Naive B cell (primary cell): Measurements from ENCODE around the gene ZNF804B. TPM values are rescaled to one million over a fixed set of nuclear protein-coding genes. Genes with fewer than 3 reads are reported as not detected.

ENCODE experiments used
- ATAC-seq, 2 donors: fragments of 150-1000 bp; cut with Tn5 transposase; 2 replicates each; pipeline ENCODE4 v1.10.0; 2021; ENCODE audit warnings: low read depth in 2 of 2, mild to moderate bottlenecking in 2 of 2, moderate library complexity in 2 of 2
- DNase-seq: peaks from one replicate; pipeline ENCODE4 v3.0.0; 2022
- H3K27ac Mint-ChIP-seq, 6 donors: one replicate each; pipeline ENCODE4 v1.8.0; 2020 to 2022; ENCODE audit warnings: mild to moderate bottlenecking in 6 of 6, mixed read lengths in 6 of 6, moderate library complexity in 5 of 6, inconsistent platforms in 2 of 6
- H3K27me3 Mint-ChIP-seq, 3 donors: one replicate each; pipeline ENCODE4 v1.8.0; 2021 to 2022; ENCODE audit warnings: mixed read lengths in 3 of 3, mild to moderate bottlenecking in 1 of 3
- H3K36me3 Mint-ChIP-seq, 2 donors: one replicate each; pipeline ENCODE4 v1.8.0; 2020 to 2022; ENCODE audit warnings: mixed read lengths in 2 of 2, inconsistent platforms in 1 of 2, mild to moderate bottlenecking in 1 of 2
- H3K4me1 Mint-ChIP-seq, 3 donors: one replicate each; pipeline ENCODE4 v1.8.0; 2020 to 2022; ENCODE audit warnings: mixed read lengths in 3 of 3, inconsistent platforms in 1 of 3, mild to moderate bottlenecking in 1 of 3, moderate library complexity in 1 of 3
- H3K4me3 Mint-ChIP-seq, 8 donors: one replicate each; pipeline ENCODE4 v1.8.0; 2020 to 2022; ENCODE audit warnings: mild to moderate bottlenecking in 8 of 8, mixed read lengths in 8 of 8, moderate library complexity in 8 of 8, inconsistent platforms in 2 of 8
- H3K9me3 Mint-ChIP-seq, 7 donors: one replicate each; pipeline ENCODE4 v1.8.0; 2020 to 2022; ENCODE audit warnings: mixed read lengths in 7 of 7, mild to moderate bottlenecking in 5 of 7, inconsistent platforms in 2 of 7, moderate library complexity in 1 of 7
- polyA plus RNA-seq, 6 donors: library from polyadenylated mRNA; unstranded; fragments of 300-500 nt; fragmentation: Illumina TruSeq; gene quantifications; one replicate each; pipeline ENCODE4 v1.2.3, GENCODE V29; 2021; ENCODE audit warnings: low read depth in 6 of 6

Gene ZNF804B
- polyA plus RNA-seq, 6 donors from 2014 or later = not detected

- no peaks in the 10 kb centered on the region for H3K27me3 Mint-ChIP-seq
- no peak overlapping the region for H3K4me3 Mint-ChIP-seq
- no peaks in the 10 kb centered on the region for H3K9me3 Mint-ChIP-seq
- ATAC-seq (no peak), DNase-seq (no peak)
- H3K27ac Mint-ChIP-seq = no peak overlapping the region
- no peaks in the 10 kb centered on the region for H3K36me3 Mint-ChIP-seq
- H3K4me1 Mint-ChIP-seq = no peaks in the 10 kb centered on the region
These were observed 30.1 kb downstream of the ZNF804B start for GRCh38 chr7:88789480-88790064.

- Mint-ChIP-seq H3K4me3 (no peak overlapping the region), H3K27ac (no peak overlapping the region), H3K9me3 (no peaks in the 10 kb centered on the region), H3K27me3 (no peaks in the 10 kb centered on the region), H3K4me1 (no peaks in the 10 kb centered on the region), H3K36me3 (no peaks in the 10 kb centered on the region)
- ATAC-seq (no peak), DNase-seq (no peak)
These were observed 32.4 kb downstream of the ZNF804B start for GRCh38 chr7:88791891-88792290.

- ATAC-seq (no peak), DNase-seq (no peak)
- Mint-ChIP-seq H3K4me1 (no peaks in the 10 kb centered on the region), H3K27me3 (no peaks in the 10 kb centered on the region), H3K36me3 (no peaks in the 10 kb centered on the region), H3K27ac (peak overlapping the region in 1 of 6 donors; percentile 29), H3K4me3 (no peak overlapping the region), H3K9me3 (no peaks in the 10 kb centered on the region)
These were observed 32.9 kb downstream of the ZNF804B start for GRCh38 chr7:88792361-88792760.

- H3K4me3 Mint-ChIP-seq = no peak within 1 kb of the TSS
- no peaks in the 10 kb centered on the region for H3K9me3 Mint-ChIP-seq
- DNase-seq = no peak
- ATAC-seq = no peak
- H3K27ac Mint-ChIP-seq = no peak within 1 kb of the TSS
- no peaks in the 10 kb centered on the region for H3K27me3 Mint-ChIP-seq
- H3K4me1 Mint-ChIP-seq = no peaks in the 10 kb centered on the region
- H3K36me3 Mint-ChIP-seq = no peaks in the 10 kb centered on the region
These were observed 36.1 kb downstream of the ZNF804B start, which contains the start of gene TEX47 for GRCh38 chr7:88795553-88795952. TEX47 (minus strand) TSS chr7:88795737; CDS start chr7:88794942, 795 bp downstream.

GRCh38 chr7:88801046-88801445, 41.5 kb downstream of the ZNF804B start:
- H3K27ac Mint-ChIP-seq = no peak overlapping the region
- H3K9me3 Mint-ChIP-seq = no peaks in the 10 kb centered on the region
- no peaks in the 10 kb centered on the region for H3K4me1 Mint-ChIP-seq
- ATAC-seq = no peak
- H3K27me3 Mint-ChIP-seq = no peaks in the 10 kb centered on the region
- DNase-seq = no peak
- H3K36me3 Mint-ChIP-seq = no peaks in the 10 kb centered on the region
- no peak overlapping the region for H3K4me3 Mint-ChIP-seq

- no peaks in the 10 kb centered on the region for H3K27me3 Mint-ChIP-seq
- DNase-seq (no peak), ATAC-seq (no peak)
- peaks cover 0 to 3% (median 0%) of the 10 kb centered on the region in 7 donors for H3K9me3 Mint-ChIP-seq
- H3K4me3 Mint-ChIP-seq = no peak overlapping the region
- H3K36me3 Mint-ChIP-seq = no peaks in the 10 kb centered on the region
- H3K4me1 Mint-ChIP-seq = no peaks in the 10 kb centered on the region
- no peak overlapping the region for H3K27ac Mint-ChIP-seq
These were observed 47.0 kb downstream of the ZNF804B start for GRCh38 chr7:88806280-88807037.

GRCh38 chr7:88818552-88818951, 59.1 kb downstream of the ZNF804B start:
- no peak for ATAC-seq
- no peak overlapping the region for H3K27ac Mint-ChIP-seq
- DNase-seq = no peak
- H3K27me3 Mint-ChIP-seq = no peaks in the 10 kb centered on the region
- no peak overlapping the region for H3K4me3 Mint-ChIP-seq
- no peaks in the 10 kb centered on the region for H3K36me3 Mint-ChIP-seq
- H3K9me3 Mint-ChIP-seq = peaks cover 0 to 13% (median 3%) of the 10 kb centered on the region in 7 donors
- no peaks in the 10 kb centered on the region for H3K4me1 Mint-ChIP-seq

GRCh38 chr7:88826222-88826621, 66.7 kb downstream of the ZNF804B start:
- Mint-ChIP-seq H3K36me3 (no peaks in the 10 kb centered on the region), H3K4me3 (no peak overlapping the region), H3K27me3 (no peaks in the 10 kb centered on the region), H3K9me3 (peaks cover 0 to 17% (median 3%) of the 10 kb centered on the region in 7 donors), H3K4me1 (no peaks in the 10 kb centered on the region), H3K27ac (no peak overlapping the region)
- no peak for ATAC-seq
- no peak for DNase-seq

- no peak overlapping the region for H3K4me3 Mint-ChIP-seq
- no peaks in the 10 kb centered on the region for H3K27me3 Mint-ChIP-seq
- ATAC-seq (no peak), DNase-seq (no peak)
- no peaks in the 10 kb centered on the region for H3K9me3 Mint-ChIP-seq
- H3K36me3 Mint-ChIP-seq = no peaks in the 10 kb centered on the region
- no peaks in the 10 kb centered on the region for H3K4me1 Mint-ChIP-seq
- no peak overlapping the region for H3K27ac Mint-ChIP-seq
These were observed 75.7 kb downstream of the ZNF804B start for GRCh38 chr7:88835147-88835728.

GRCh38 chr7:88842201-88842600, 82.7 kb downstream of the ZNF804B start:
- no peaks in the 10 kb centered on the region for H3K4me1 Mint-ChIP-seq
- DNase-seq = no peak
- no peaks in the 10 kb centered on the region for H3K36me3 Mint-ChIP-seq
- no peaks in the 10 kb centered on the region for H3K9me3 Mint-ChIP-seq
- H3K27ac Mint-ChIP-seq = no peak overlapping the region
- H3K27me3 Mint-ChIP-seq = no peaks in the 10 kb centered on the region
- H3K4me3 Mint-ChIP-seq = no peak overlapping the region
- ATAC-seq = no peak

GRCh38 chr7:88845091-88845490, 85.6 kb downstream of the ZNF804B start:
- DNase-seq = no peak
- ATAC-seq = no peak
- no peaks in the 10 kb centered on the region for H3K4me1 Mint-ChIP-seq
- no peaks in the 10 kb centered on the region for H3K36me3 Mint-ChIP-seq
- no peak overlapping the region for H3K4me3 Mint-ChIP-seq
- no peak overlapping the region for H3K27ac Mint-ChIP-seq
- H3K27me3 Mint-ChIP-seq = no peaks in the 10 kb centered on the region
- H3K9me3 Mint-ChIP-seq = peaks cover 0 to 2% (median 0%) of the 10 kb centered on the region in 7 donors

- Mint-ChIP-seq H3K4me3 (no peak overlapping the region), H3K27me3 (no peaks in the 10 kb centered on the region), H3K4me1 (no peaks in the 10 kb centered on the region), H3K27ac (no peak overlapping the region), H3K36me3 (no peaks in the 10 kb centered on the region), H3K9me3 (peaks cover 0 to 8% (median 4%) of the 10 kb centered on the region in 7 donors)
- ATAC-seq = no peak
- DNase-seq = no peak
These were observed 91.7 kb downstream of the ZNF804B start for GRCh38 chr7:88851220-88851619.

GRCh38 chr7:88859288-88859687, 99.8 kb downstream of the ZNF804B start:
- no peak overlapping the region for H3K27ac Mint-ChIP-seq
- H3K4me1 Mint-ChIP-seq = no peaks in the 10 kb centered on the region
- H3K36me3 Mint-ChIP-seq = no peaks in the 10 kb centered on the region

GRCh38 chr7:88866265-88866863, 106.9 kb downstream of the ZNF804B start:
- peaks cover 0 to 6% (median 2%) of the 10 kb centered on the region in 7 donors for H3K9me3 Mint-ChIP-seq

More at GRCh38 chr7:88859288-88859687, 99.8 kb downstream of the ZNF804B start:
- Mint-ChIP-seq H3K9me3 (peaks cover 0 to 9% (median 3%) of the 10 kb centered on the region in 7 donors), H3K27me3 (no peaks in the 10 kb centered on the region), H3K4me3 (no peak overlapping the region)
- ATAC-seq (no peak), DNase-seq (no peak)

More at GRCh38 chr7:88866265-88866863, 106.9 kb downstream of the ZNF804B start:
- Mint-ChIP-seq H3K4me1 (no peaks in the 10 kb centered on the region), H3K27ac (no peak overlapping the region), H3K36me3 (no peaks in the 10 kb centered on the region), H3K4me3 (no peak overlapping the region), H3K27me3 (no peaks in the 10 kb centered on the region)
- no peak for ATAC-seq
- DNase-seq = no peak
